DND-41 (cell line): ENCODE results near the gene DPF3.

Experiments
- ATAC-seq: fragments of 200-7000 bp; cut with Tn5 transposase; 3 replicates; pipeline ENCODE4 v1.9.1; 2021; ENCODE audit warnings: low read depth; ENCODE audit not compliant: insufficient read depth
- DNase-seq: peaks from one replicate; pipeline ENCODE4 v3.0.0-alpha.2; 2020
- H2AFZ ChIP-seq: 2 replicates; pipeline ENCODE4 v1.6.0; 2012; ENCODE audit warnings: low read depth, low read length
- H3K27ac ChIP-seq: 2 replicates; pipeline ENCODE4 v1.5.1; 2012; ENCODE audit warnings: low read length, inconsistent platforms
- H3K27me3 ChIP-seq: fragments of 200-600 bp; sonication (generic); 2 replicates; pipeline ENCODE4 v1.6.0; 2012; ENCODE audit warnings: low read length, mild to moderate bottlenecking, inconsistent platforms; ENCODE audit not compliant: insufficient read depth, poor library complexity
- H3K36me3 ChIP-seq: 2 replicates; pipeline ENCODE4 v1.5.1; 2012; ENCODE audit warnings: low read length, inconsistent platforms; ENCODE audit not compliant: insufficient read depth
- H3K4me1 ChIP-seq: 2 replicates; pipeline ENCODE4 v1.5.1; 2012; ENCODE audit warnings: mild to moderate bottlenecking, low read length; ENCODE audit not compliant: insufficient read depth
- H3K4me2 ChIP-seq: 2 replicates; pipeline ENCODE4 v1.6.0; 2012; ENCODE audit warnings: mild to moderate bottlenecking, moderate library complexity, low read length, inconsistent platforms; ENCODE audit not compliant: insufficient read depth
- H3K4me3 ChIP-seq, 2 experiments: fragments of 200-600 bp in 1 of 2; shearing (Covaris generic) in 1 of 2; 2 replicates each; pipeline ENCODE4 v1.5.1; 2012 to 2016; ENCODE audit warnings: inconsistent platforms in 2 of 2, low read length in 2 of 2, mild to moderate bottlenecking in 2 of 2, low read depth in 1 of 2, moderate library complexity in 1 of 2
- H3K79me2 ChIP-seq: 2 replicates; pipeline ENCODE4 v1.6.0; 2012; ENCODE audit warnings: low read length, inconsistent platforms; ENCODE audit not compliant: insufficient read depth
- H3K9ac ChIP-seq: 2 replicates; pipeline ENCODE4 v1.6.0; 2012; ENCODE audit warnings: low read depth, mild to moderate bottlenecking, inconsistent platforms, low read length, moderate library complexity
- H3K9me3 ChIP-seq: 2 replicates; pipeline ENCODE4 v1.5.1; 2012; ENCODE audit warnings: low read length, moderate library complexity, mild to moderate bottlenecking, inconsistent platforms; ENCODE audit not compliant: insufficient read depth, severe bottlenecking
- H4K20me1 ChIP-seq: 2 replicates; pipeline ENCODE4 v1.6.0; 2012; ENCODE audit warnings: low read length; ENCODE audit not compliant: insufficient read depth
- EZH2 ChIP-seq: IDR thresholded peaks from 3 replicates; pipeline ENCODE4 v1.6.1; 2012; ENCODE audit warnings: borderline replicate concordance, low read depth, mild to moderate bottlenecking, moderate library complexity, low read length, inconsistent platforms; ENCODE audit not compliant: severe bottlenecking
- TF ChIP-seq, protein P1 (sequence below): IDR thresholded peaks from 2 replicates; pipeline ENCODE4 v1.5.1; 2012; ENCODE audit warnings: borderline replicate concordance, low read length, moderate library complexity, mild to moderate bottlenecking; ENCODE audit not compliant: poor library complexity, severe bottlenecking; ENCODE audit errors: extremely low read depth

The DPF3 gene

DNA sequence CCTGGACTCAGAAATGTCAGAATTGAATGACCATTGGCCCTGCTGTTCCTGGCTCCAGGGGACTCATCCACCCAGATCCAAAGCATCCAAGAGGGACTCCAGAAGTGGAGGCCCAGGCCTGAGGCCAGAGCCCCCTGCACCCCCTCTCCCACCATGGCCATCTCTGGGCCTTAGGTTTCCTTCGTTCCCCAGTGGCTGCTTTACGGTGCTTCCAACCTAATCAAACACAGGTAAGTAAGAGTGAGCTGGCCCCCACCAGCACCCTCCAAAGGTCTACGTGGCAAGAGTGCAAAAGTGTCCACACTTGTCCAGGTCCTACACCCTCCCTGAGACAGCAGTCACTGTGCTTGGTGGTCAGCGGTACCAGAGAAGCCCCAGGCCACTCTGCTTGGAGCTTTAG, 139.0 kb downstream of the DPF3 start:
- no peak overlapping the region for H3K9ac ChIP-seq
- H3K4me1 ChIP-seq = no peaks in the 10 kb centered on the region
- DNase-seq = no peak
- H3K27me3 ChIP-seq = no peaks in the 10 kb centered on the region
- no peaks in the 10 kb centered on the region for H3K36me3 ChIP-seq
- no peaks in the 10 kb centered on the region for H4K20me1 ChIP-seq
- no peak overlapping the region for H3K4me3 ChIP-seq
- H3K9me3 ChIP-seq = peaks cover 13% of the 10 kb centered on the region
- no peaks in the 10 kb centered on the region for H3K79me2 ChIP-seq
- no peak overlapping the region for H2AFZ ChIP-seq
- ATAC-seq = no peak
- H3K27ac ChIP-seq = no peak overlapping the region
- TF ChIP-seq, protein P1, sequence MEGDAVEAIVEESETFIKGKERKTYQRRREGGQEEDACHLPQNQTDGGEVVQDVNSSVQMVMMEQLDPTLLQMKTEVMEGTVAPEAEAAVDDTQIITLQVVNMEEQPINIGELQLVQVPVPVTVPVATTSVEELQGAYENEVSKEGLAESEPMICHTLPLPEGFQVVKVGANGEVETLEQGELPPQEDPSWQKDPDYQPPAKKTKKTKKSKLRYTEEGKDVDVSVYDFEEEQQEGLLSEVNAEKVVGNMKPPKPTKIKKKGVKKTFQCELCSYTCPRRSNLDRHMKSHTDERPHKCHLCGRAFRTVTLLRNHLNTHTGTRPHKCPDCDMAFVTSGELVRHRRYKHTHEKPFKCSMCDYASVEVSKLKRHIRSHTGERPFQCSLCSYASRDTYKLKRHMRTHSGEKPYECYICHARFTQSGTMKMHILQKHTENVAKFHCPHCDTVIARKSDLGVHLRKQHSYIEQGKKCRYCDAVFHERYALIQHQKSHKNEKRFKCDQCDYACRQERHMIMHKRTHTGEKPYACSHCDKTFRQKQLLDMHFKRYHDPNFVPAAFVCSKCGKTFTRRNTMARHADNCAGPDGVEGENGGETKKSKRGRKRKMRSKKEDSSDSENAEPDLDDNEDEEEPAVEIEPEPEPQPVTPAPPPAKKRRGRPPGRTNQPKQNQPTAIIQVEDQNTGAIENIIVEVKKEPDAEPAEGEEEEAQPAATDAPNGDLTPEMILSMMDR = no peak
- no peak for TF ChIP-seq EZH2
- no peak overlapping the region for H3K4me2 ChIP-seq

DNA sequence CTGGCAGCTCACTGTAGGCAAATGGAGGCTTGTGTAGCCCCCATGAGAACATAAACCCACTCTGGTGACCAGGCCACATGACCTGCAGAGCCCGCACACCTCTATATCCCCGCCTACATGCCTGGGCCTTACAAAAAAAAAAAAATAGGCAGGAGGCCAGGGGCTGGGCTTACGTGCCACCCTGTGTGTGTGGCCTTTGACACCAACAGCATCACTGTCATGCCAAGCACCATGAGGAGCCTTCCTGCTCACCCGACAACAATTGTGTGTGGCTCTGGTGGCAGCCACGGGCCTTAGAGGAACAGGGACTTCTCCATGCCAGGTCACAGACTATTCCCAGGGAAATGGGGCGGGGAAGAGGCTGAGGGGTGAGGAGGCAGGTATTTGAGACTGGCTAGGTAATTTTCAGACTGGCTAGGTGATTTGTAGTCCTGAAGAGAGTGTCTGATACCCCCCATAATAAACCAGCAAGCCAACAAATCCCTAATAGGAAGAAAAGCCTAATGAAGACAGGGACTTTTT, 140.0 kb downstream of the DPF3 start:
- Histone ChIP-seq H3K36me3 (no peaks in the 10 kb centered on the region), H3K4me2 (no peak overlapping the region), H4K20me1 (no peaks in the 10 kb centered on the region), H3K9ac (no peak overlapping the region), H3K4me3 (no peak overlapping the region), H3K27me3 (no peaks in the 10 kb centered on the region), H2AFZ (no peak overlapping the region), H3K9me3 (peaks cover 3% of the 10 kb centered on the region), H3K79me2 (no peaks in the 10 kb centered on the region), H3K4me1 (no peaks in the 10 kb centered on the region), H3K27ac (no peak overlapping the region)
- TF ChIP-seq, protein P1 = no peak
- TF ChIP-seq EZH2 = no peak
- DNase-seq (no peak), ATAC-seq (no peak)

DNA sequence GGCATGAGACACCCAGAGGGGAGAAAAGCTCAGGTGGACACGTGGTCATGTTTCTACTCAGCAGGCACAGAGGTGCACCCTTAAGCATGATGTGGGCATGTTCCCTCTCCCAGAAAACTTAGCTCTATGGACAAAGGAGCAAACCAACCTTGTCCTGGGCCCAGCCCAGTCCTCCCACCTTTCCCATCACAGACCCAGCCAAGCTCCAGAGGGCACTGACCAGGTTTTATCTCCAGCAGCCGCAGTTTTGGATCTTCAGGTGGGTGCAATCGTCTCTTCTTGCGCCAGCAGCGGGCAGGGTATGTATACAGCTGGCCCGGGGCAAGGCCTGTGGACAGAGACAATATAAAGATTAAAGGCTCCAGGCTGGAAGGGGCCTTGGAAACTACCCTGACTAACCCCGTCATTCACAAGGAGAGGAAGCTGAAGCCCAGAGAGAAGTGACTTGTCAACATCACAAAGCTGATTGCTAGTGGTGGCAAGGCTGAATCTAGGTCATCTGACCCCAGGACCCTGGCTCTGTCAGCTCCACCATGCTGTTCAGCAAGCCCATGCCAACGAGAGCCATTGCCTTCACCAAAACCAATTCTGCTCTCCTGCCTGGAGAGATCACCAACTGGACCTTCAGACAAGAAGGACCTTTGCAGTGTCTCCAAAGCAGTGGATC, 140.7 kb downstream of the DPF3 start:
- no peak overlapping the region for H3K9ac ChIP-seq
- TF ChIP-seq, protein P1 = no peak
- TF ChIP-seq EZH2 = no peak
- H3K4me3 ChIP-seq = no peak overlapping the region
- no peak overlapping the region for H2AFZ ChIP-seq
- H3K9me3 ChIP-seq = peaks cover 1% of the 10 kb centered on the region
- no peaks in the 10 kb centered on the region for H3K79me2 ChIP-seq
- ATAC-seq (no peak), DNase-seq (no peak)
- no peaks in the 10 kb centered on the region for H3K27me3 ChIP-seq
- no peaks in the 10 kb centered on the region for H3K4me1 ChIP-seq
- no peaks in the 10 kb centered on the region for H4K20me1 ChIP-seq
- H3K36me3 ChIP-seq = no peaks in the 10 kb centered on the region
- H3K4me2 ChIP-seq = no peak overlapping the region
- H3K27ac ChIP-seq = no peak overlapping the region

DNA sequence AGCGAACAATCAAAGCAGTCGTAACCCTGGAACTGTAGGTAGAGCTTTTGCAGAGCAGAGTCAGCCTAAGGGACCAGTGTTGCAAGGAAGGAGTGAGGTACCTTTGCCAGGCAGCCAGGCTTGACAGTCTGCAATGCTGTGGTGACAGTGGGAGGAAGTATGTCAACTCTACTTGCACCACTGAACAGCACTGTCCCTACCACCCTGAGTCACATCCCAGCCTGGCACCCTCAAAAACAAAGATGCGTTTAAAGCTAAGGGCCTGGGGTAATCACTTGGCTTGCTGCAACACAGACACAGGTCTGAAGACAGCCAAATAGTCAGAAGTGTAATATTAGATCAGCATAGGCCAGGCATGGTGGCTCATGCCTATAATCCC, 141.9 kb downstream of the DPF3 start:
- no peak overlapping the region for H3K9ac ChIP-seq
- no peaks in the 10 kb centered on the region for H4K20me1 ChIP-seq
- H3K36me3 ChIP-seq = no peaks in the 10 kb centered on the region
- H3K4me3 ChIP-seq = no peak overlapping the region
- ATAC-seq (no peak), DNase-seq (no peak)
- H3K27ac ChIP-seq = no peak overlapping the region
- H3K4me2 ChIP-seq = no peak overlapping the region
- no peaks in the 10 kb centered on the region for H3K4me1 ChIP-seq
- H3K79me2 ChIP-seq = no peaks in the 10 kb centered on the region
- no peak for TF ChIP-seq EZH2
- H3K9me3 ChIP-seq = no peaks in the 10 kb centered on the region
- no peak overlapping the region for H2AFZ ChIP-seq
- H3K27me3 ChIP-seq = no peaks in the 10 kb centered on the region
